HG03439 (cell line): ENCODE measurements around the gene OR6P1.

Experiments
- ATAC-seq: cut with Tn5 transposase; IDR thresholded peaks from one replicate; pipeline ENCODE4 v1.9.1; 2021; ENCODE audit warnings: mild to moderate bottlenecking, moderate library complexity; ENCODE audit not compliant: unreplicated experiment

Gene OR6P1, protein sequence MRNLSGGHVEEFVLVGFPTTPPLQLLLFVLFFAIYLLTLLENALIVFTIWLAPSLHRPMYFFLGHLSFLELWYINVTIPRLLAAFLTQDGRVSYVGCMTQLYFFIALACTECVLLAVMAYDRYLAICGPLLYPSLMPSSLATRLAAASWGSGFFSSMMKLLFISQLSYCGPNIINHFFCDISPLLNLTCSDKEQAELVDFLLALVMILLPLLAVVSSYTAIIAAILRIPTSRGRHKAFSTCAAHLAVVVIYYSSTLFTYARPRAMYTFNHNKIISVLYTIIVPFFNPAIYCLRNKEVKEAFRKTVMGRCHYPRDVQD

GRCh38 chr1:158570480-158570879 is at the start of gene OR6P1:
Gene OR6P1, minus strand, starts transcription at chr1:158570580. Its CDS starts 6,976 bp downstream, at chr1:158563604.
- ATAC-seq: no peak

DNA sequence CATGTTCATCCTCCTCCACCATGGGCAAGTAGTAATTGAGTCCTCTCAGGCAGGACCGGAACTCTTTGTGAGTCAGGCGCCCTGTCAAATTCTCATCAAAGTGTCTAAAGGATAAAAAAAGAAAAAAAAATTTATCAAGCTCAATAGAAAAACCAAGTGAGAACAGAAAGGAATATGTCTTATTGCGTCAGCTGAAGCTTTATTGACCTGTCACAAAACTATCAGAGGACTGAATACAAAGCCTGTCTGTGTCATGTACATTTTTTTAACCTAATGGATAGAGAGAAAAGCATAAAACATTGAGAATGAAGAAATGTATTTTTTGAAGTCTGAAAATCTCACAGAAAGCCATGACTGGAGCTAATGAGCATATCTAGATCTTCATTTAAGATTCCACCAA is 43.4 kb upstream of the OR6P1 start:
- no peak for ATAC-seq

DNA sequence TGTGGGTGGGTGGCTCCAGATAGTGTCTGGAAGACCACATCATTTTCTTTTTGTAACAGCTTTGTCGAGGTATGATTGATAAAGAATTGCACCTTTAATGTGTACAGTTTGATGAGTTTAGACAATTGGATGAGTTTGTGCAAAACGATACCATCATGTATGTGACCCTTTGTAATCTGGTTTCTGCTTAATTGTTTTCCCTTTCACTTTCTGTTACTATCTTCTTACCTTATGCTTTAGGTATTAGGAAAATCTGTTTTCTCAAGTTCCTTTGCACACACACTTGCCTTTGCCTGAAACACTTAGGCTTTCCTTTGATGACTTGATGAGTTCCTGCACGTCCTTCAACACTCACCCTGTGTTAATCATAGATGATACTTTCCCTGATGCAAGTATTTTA is 41.5 kb upstream of the OR6P1 start:
- no peak for ATAC-seq

DNA sequence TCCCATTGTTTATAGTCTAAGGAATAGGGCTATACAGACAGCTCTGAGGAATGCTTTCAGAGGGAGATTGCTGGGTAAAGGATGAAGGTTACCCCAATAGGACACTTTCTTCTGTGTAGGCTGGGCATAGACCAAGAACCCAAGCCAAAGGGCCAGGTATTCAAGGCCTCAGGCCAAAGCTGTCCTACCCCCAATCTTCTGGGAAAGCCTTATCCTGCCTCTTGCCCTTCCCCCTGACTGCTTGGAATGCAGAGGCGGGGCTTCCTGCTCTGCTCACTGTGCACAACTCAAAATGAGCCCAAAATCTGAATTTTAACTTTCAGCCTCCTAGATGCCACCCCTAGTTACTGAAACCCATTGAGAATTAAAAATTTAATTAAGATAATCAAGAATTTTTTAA is 36.9 kb upstream of the OR6P1 start:
- ATAC-seq: no peak

DNA sequence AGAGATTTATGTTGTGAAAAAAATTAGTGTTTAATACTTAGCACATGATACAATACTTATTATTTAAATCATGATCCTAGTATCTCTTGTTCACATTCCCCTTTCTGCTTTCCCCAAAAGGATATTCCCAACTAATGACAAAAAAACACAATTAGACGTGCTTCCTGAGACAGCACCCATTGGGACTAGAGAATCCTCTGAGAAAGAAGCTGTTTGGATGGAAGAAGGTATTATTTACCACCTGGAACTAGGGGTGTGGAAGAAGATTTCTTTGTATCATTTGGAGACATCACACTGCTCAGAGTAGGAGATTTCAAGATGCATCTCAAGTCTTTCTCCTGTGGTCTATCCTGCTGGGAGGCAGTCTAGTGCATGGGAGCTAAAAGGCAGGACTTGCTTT is 34.6 kb upstream of the OR6P1 start, which contains the start of gene OR10Z1:
Gene OR10Z1 (plus strand): TSS at position 301 of the 400 bp plus-strand sequence. CDS start 1,171 bp downstream, outside the sequence.
- ATAC-seq: no peak

DNA sequence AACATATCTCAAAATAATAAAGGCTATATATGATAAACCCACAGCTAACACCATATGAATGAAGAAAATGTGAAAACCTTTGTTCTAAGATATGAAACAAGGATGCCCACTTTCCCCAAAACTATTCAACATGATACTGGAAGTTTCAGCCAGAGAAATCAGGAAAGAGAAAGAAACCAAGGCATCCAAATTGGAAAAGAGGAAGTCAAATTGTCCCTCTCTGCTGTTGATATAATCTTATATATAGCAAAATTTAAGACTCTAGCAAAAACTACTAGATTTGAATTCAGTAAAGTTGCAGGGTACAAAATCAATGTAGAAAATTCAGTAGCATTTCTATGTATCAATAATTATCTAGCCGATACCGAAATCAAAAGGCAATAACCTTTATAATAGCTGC is 30.4 kb upstream of the OR6P1 start:
- no peak for ATAC-seq

DNA sequence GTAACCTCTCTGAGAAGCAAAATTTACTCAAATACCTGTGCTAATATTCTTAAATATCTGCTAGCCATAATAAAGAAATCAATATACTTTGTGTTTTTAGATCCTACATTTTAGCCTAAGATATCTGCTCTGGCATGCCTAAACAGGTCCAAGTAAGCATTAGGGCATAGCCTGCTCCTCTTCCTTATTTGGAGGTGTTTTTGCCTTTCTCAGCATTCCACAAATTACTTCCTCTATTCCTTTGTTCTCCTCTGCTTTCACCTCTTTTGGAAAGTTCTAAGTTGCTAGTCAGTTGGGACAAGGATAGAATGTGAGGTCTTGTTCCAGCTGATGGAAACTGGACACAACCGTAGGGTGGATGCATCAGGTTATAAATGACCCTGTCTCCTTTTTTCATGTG is 16.6 kb upstream of the OR6P1 start:
- ATAC-seq: no peak

DNA sequence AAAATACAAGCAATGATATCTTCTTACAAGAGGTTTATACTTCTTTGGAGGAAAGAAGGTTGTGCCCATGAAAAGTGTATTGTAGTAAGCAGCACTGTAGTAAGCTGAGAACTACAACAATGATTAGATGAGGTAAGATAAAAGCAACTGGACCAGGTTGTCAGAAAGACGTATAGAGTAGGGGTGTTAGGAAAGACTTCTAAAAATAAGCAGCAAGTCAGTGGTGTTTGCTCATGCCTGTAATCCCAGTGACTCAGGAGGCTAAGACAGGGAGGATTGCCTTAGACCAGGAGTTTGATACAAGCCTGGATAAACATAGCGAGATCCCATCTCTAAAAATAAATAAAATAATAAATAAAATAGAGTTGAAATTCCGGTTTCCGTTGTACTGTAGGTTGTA is 13.6 kb upstream of the OR6P1 start:
- ATAC-seq: no peak

DNA sequence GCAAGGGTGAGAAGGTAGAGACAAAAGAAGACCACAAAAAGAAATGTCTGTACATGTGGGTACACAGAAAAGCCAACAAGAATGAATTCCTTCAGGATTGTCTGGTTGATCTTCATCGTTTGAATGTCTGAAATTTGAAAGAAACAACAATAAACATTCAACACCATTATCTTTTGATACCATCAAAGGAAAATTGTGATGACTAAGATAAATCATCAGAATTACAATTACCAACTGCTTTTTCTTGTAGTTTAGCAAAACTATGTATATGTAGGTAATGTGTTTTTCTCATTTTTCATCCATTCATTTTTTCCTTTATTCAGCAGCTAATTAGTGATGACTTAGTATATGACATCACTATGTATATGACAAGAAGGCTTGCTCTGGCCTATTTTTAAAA is 9.4 kb upstream of the OR6P1 start, which contains the start of gene OR10X1:
Gene OR10X1 (minus strand): TSS at position 167 of the 400 bp plus-strand sequence. CDS start 0 bp downstream, at position 167.
- ATAC-seq: no peak

DNA sequence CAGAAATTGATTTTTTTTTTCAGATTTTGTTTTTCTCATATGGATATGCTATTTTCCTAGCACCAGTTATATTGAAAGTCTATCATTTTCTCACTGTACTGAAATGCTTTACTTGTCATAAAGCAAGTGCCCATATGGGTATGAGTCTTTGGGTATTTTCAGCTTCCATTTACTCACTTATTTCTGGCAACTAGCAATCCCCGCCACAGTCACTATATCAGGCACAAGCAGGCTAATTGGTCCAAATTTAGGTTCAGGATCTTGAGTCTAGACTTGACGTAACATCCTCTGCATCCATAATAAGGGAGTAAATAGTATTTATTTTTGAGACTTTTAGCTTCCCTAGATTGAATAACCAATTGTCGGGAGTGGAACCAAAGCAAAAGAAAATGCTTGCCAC is 7.2 kb upstream of the OR6P1 start:
- ATAC-seq: no peak

- ATAC-seq: no peak
Measured at GRCh38 chr1:158572226-158572625, 1.8 kb upstream of the OR6P1 start.

- no peak for ATAC-seq
Measured at GRCh38 chr1:158564608-158565007, 5.8 kb downstream of the OR6P1 start.

DNA sequence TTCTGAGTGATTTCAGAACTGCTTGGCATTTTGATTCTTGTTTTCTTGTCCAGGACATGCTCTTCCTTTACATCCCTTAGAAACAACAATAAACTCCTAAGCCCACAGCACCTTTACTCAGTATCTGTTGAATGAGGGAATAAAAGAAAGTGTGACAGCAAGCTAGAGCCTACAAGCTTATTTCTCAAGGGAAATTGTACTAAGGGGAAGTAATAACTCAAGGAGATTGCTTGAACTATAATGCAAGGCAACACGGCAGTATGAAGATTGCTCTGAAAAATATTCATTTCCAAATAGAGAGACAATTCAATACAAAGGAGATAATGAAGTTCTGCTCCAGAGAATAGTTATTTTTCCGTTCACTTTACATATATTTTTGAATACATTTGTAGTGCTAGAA is 6.5 kb downstream of the OR6P1 start:
- no peak for ATAC-seq

GRCh38 chr1:158559696-158560095 is 10.7 kb downstream of the OR6P1 start:
- ATAC-seq: no peak

DNA sequence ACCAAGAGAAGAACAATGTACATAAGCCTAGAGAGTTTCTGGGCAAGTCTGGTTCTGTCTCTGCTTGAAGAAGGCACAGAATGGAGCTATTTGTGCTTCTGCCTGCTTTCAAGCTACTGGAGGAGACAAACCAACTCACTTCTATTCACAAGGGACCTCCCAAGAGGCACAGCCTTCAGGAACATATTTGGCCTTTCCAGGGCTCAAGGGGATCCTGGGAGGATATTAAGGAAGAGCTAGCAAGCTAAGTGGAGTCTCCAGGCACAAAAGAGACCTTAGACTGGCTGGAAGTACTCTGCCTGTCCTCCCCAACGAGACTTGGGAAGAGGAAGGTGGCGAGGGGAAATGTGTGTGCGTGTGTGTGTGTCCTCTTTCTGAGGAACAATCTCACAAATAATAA is 16.0 kb downstream of the OR6P1 start, which contains the start of gene OR6Y1:
Gene OR6Y1 (minus strand): TSS at position 54 of the 400 bp plus-strand sequence. CDS start 6,300 bp downstream, outside the sequence.
- no peak for ATAC-seq

- no peak for ATAC-seq
Measured at GRCh38 chr1:158552296-158552695, 18.1 kb downstream of the OR6P1 start.

DNA sequence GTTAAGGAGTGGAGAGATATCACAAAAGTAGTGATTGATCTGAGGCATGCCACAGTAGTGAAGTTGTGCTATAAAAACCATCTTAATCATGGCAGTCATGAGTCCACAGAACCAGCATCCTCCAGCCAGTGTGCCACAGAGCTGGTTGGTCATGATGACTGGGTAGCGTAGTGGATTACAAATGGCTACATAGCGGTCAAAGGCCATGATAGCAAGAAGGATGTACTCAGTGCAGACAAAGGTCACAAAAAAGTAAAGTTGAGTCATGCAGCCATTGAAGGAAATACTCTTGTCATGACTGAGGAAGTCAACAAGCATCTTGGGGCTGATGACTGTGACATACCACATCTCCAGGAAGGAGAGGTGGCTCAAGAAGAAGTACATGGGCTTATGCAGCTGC is 22.8 kb downstream of the OR6P1 start:
- no peak for ATAC-seq

- ATAC-seq: no peak
Measured at GRCh38 chr1:158537609-158538008, 32.8 kb downstream of the OR6P1 start.

DNA sequence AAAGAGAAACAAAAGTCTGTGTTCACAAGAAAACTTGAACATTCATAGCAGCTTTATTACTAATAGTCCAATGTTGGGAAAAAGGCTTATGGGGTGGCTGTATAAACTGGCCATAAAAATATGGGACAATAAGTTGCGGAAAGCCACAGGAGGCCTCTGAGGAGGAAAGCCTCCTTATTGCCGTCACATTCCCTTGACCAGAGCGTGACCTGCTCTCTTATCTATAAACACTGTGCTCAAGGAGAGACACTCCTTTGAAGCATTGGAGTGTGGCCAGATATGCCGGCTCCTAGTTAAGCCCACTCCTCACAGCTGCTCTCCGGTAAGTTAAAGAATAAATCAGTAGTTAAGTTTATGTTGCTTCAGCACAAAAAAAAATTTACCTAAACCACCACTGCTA is 35.9 kb downstream of the OR6P1 start:
- no peak for ATAC-seq

DNA sequence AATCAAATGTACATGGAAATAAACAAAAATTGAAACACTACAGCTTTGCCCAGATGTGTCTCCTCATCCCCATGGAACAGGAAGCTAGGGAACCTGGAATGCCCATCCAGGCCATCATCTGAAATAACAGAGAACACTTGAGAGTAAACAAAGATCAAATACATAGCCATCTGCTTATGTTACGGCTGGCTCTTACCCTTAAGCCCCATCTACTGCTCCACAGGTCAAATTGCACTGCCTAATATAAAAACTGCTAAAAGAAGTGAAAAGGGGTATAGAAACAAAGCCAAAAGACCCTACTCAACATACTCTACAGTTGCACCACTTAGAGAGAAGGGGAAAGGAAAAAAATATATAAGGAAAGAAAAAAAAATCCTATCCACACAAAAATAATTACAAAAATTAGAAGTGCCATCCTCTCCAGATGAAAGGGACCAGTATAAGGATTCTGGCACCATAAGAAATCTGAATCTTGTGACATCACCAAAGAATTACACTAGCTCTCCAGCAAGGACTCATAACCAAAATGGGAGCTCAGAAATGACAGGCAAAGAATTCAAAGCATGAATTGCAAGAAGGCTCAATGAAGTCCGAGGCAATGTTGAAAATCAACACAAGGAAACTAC is 43.1 kb downstream of the OR6P1 start:
- ATAC-seq: no peak

- ATAC-seq: no peak
Measured at GRCh38 chr1:158521666-158522058, 48.7 kb downstream of the OR6P1 start.

- no peak for ATAC-seq
Measured at GRCh38 chr1:158520955-158521665, 49.3 kb downstream of the OR6P1 start.
